ENCODE data around the gene DFFB.
"Not testable (repeated sequence)": the region's sequence is repeated elsewhere in the genome, so short reads cannot be mapped to it uniquely, and the experiment has no call there.

Gene DFFB, protein sequence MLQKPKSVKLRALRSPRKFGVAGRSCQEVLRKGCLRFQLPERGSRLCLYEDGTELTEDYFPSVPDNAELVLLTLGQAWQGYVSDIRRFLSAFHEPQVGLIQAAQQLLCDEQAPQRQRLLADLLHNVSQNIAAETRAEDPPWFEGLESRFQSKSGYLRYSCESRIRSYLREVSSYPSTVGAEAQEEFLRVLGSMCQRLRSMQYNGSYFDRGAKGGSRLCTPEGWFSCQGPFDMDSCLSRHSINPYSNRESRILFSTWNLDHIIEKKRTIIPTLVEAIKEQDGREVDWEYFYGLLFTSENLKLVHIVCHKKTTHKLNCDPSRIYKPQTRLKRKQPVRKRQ

DNA sequence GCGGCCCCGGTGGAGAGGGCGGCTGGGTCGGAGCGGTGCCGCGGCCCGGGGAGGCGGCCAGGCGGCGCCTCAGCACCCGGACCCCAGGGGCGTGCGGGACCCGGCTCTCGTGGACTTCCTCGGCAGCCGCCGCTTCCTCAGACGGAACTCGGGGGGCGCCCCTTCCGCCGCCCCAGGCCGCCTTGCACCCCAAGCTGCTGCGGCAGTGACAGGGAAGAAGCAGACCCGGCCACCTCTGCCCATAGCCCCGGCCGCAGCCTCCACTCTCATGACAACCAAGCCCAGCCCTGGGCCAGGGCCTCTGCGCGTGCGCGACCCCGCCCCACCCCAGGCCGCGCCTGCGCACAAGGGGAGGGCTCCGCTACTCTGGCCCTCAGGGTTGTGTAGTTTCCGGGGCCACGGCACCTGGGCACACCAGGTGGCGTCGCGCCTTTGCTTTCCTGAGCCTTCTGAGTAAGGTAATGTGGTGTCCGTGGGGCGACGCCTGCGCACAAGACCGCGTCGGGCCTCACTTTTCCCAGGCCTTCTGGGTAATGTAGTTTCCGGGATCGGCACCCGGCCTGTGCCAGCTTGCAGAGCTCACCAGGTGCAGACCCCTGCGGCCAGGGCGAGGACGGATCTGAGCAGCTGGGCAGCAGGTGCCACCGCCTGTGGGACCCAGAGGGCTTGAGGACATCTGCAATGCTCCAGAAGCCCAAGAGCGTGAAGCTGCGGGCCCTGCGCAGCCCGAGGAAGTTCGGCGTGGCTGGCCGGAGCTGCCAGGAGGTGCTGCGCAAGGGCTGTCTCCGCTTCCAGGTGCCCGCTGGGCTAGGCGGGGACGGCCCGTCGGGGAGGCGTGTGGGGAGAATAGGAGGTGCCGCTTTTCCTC lies at the start of gene DFFB, which contains the start of gene CEP104:
DFFB (plus strand) TSS at position 554 of the 868 bp plus-strand sequence; CDS start at position 682, 128 bp downstream.
CEP104 (minus strand) TSS at position 289 of the 868 bp plus-strand sequence. CDS start 4,804 bp downstream, outside the sequence.
- DNase-seq (ENCODE audit: low spot score) (peak; percentile 97), FAIRE-seq (peak; percentile 17)

GRCh38 chr1:3807769-3808168 lies 49.5 kb upstream of the DFFB start:
- FAIRE-seq (no peak), DNase-seq (ENCODE audit: low spot score) (no peak)

DNA sequence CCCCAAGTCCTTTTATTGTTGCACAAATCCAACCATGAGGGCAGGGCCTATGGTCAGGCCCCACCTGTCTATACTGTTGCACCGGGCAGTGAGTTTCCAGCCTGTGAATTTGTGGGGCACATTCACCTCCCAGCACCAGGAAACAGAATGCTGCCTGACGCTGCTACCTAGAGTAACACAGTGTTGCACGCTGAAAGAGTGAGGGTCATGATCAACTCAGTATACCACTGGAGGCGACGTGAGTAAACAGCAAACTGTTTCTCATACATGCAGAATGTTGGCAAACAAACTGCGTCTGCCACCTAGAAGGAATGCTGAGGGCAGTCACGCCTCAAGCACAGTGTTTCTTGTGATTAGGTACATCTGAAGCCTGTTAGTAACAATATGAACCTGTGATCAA lies 47.6 kb upstream of the DFFB start:
- DNase-seq (ENCODE audit: low spot score) = no peak
- no peak for FAIRE-seq

DNA sequence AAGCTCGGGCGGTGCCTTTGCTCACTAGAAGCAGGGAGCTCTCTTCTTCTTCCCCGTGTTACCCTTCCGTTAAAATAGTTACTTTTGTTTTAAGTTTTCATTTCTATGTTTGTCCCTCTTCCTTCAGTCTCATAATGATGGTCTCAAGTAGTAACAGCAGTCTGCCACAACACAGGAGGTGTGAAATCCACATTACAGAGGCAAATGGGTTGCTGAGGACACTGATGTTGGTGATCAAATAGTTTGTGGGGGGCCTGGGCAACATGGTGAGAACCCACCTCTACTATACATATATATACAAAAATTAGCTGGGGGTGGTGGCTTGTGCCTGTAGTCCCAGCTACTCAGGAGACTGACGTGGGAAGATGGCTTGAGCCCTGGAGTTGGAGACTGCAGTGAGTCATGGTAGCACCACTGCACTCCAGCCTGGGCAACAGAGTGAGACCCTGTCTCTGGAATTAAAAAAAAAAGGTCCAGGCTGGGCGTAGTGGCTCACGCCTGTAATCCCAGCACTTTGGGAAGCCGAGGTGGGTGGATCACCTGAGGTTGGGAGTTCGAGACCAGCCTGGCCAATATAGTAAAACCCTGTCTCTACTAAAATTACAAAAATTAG lies 47.0 kb upstream of the DFFB start:
- not testable (repeated sequence) for DNase-seq (ENCODE audit: low spot score); FAIRE-seq

DNA sequence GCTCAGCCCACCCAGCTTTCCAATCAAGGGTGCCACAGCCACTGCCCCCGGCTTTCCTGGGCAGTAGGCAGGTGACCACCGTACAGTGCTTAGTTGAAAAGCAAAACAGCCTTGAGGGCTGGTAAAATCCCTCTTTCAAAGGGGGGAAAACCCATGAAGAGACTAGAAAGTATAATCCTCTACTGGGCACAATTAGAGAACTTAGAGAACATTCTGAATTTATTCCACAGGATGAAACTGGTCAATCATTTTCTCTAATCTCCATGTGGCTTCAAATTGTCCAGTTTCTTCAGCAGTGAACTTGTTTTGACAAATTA lies 45.7 kb upstream of the DFFB start:
- DNase-seq (ENCODE audit: low spot score) (no peak), FAIRE-seq (no peak)

DNA sequence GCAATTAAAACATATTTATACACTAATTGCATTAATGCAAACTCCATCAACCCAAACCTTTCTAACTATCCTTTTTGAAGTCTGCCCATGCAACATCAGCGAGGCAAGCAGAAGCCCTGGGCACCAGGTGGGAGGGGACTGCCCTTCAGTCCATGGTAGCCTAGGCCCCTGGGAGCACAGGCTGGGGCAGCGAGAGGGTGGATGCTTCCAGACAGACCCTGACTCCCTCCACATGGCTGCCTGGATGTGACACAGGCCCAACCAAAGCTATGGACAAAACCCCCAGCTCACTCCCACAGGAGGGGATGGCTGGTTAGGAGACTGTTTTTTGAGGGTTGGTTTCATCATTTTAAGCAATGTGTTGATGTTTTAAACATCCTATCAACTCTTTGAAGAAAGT lies 43.2 kb upstream of the DFFB start:
- FAIRE-seq (no peak), DNase-seq (ENCODE audit: low spot score) (no peak)

- DNase-seq (ENCODE audit: low spot score) (no peak), FAIRE-seq (no peak)
Measured at GRCh38 chr1:3814771-3815561, 42.3 kb upstream of the DFFB start.

DNA sequence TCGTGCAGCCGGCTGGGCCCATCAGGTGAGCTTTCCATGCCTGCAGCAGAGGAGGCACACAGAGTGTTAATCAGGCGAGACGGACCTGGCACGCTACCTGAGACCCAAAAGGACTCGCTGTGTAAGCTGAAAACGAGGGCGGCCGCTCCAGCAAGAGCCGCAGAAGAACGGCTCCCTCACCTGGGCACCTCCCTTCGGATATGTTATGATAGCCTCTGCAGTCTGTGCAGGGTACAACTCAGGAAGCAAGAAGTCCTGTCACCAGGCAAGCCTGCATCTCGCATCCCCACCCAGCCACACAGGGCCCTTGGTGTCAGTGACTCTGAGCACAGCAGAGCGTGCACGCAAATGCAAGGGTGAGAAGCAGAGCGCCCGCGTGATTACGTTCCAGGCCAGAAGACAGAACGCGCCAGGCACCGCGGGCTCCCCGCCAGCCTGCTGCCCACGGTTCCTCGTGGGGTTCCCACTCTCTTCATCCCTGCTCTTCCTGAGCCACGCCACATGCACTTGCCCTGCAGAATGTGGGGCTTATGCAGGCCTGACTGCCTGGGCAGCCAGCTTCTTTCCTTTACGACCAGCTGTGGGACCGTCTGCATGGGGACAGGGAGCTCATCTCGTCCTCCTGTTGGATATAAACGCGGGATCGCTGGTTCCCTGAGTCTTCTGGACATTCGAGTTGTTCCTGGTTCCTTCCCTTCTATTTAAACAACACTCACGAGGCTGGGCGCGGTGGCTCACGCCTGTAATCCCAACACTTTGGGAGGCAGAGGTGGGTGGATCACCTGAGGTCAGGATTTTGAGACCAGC lies 40.7 kb upstream of the DFFB start:
- FAIRE-seq (no peak), DNase-seq (ENCODE audit: low spot score) (no peak)

GRCh38 chr1:3817138-3817740 lies 40.0 kb upstream of the DFFB start:
- FAIRE-seq (no peak), DNase-seq (ENCODE audit: low spot score) (no peak)

GRCh38 chr1:3817821-3818597 lies 39.3 kb upstream of the DFFB start:
- DNase-seq (ENCODE audit: low spot score) = no peak
- FAIRE-seq = no peak

DNA sequence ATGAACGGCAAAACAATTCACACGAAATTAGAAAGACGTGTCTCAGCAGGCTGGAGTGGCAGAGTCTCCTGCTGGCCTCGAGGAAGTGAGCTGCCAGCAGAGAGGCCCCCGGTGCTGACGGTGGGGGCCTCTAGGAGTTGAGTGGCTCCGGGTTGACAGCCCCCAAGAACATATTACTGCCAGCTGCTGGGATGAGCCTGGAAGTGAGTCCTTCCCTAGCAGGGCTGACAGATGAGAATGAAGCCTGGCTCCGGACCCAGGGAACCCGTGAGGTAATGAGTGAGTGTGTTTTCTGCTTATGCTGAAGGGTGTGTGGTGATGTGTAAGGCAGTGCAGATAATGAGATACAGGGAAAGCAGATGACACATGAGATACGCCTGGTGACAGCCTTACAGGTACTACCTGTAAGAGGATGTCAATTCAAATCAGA lies 37.5 kb upstream of the DFFB start:
- DNase-seq (ENCODE audit: low spot score) (no peak), FAIRE-seq (no peak)

DNA sequence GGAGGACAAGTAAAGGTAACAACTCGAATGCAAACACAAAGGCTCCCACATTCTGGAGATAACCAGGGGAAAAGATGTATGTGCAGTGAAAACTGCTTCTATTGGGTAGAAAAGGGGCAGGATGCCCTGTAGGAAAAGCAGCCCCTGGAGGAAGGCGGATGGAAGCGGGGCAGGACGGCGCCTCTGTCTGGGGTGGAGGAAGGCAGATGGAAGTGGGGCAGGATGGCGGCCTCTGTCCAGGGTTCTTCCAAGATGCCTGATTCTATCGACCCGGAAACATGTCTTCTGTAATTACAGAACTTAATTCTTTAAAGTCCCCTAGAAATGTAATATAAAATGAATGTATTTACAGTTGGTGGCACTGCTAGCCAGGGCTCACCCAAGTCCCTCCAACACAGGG lies 37.0 kb upstream of the DFFB start:
- FAIRE-seq = no peak
- DNase-seq (ENCODE audit: low spot score) = no peak

- FAIRE-seq (no peak), DNase-seq (ENCODE audit: low spot score) (no peak)
Measured at GRCh38 chr1:3821004-3821403, 36.3 kb upstream of the DFFB start.

DNA sequence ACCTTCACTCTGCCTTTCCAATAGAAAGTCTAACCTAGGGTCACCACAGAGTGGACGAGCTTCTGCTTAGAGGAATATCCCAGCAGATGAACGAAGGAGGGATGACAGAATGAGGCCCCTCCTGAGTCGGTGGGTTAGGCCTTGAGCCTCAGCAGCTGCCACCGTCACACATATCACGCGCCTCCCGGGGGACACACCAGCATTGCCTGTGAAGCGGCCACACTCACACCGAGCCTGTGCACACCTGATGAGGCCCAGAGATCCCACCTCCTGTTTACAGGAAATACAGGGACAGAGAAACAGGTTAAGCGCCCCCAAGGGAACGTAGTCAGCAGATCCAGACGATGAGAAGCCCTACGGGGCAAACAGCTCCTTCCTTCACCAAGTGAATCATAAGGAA lies 35.8 kb upstream of the DFFB start:
- DNase-seq (ENCODE audit: low spot score) (no peak), FAIRE-seq (no peak)

DNA sequence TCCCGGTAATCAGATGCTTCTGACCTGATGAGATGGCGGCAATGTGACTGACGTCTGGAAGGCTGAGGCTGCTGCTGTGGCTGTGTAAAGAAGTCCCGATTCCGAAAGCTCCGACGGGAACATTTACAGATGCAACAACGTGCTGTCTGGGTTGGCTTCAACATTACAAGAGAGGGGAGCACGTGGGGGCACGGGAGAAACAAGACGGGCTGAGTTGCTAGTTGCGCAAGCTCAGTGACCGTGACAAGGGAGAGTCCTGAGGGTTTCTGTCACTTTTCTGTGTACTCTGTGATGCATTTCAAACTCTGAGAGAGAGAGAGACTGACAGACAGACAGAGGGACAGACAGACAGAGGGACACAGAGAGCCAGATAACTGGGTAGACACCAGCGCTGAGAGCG lies 35.4 kb upstream of the DFFB start:
- no peak for DNase-seq (ENCODE audit: low spot score)
- FAIRE-seq = no peak

- DNase-seq (ENCODE audit: low spot score) = no peak
- no peak for FAIRE-seq
Measured at GRCh38 chr1:3822421-3822820, 34.9 kb upstream of the DFFB start.

- DNase-seq (ENCODE audit: low spot score) = no peak
- no peak for FAIRE-seq
Measured at GRCh38 chr1:3824650-3825049, 32.6 kb upstream of the DFFB start.

- FAIRE-seq = no peak
- no peak for DNase-seq (ENCODE audit: low spot score)
Measured at GRCh38 chr1:3825356-3825755, 31.9 kb upstream of the DFFB start.

DNA sequence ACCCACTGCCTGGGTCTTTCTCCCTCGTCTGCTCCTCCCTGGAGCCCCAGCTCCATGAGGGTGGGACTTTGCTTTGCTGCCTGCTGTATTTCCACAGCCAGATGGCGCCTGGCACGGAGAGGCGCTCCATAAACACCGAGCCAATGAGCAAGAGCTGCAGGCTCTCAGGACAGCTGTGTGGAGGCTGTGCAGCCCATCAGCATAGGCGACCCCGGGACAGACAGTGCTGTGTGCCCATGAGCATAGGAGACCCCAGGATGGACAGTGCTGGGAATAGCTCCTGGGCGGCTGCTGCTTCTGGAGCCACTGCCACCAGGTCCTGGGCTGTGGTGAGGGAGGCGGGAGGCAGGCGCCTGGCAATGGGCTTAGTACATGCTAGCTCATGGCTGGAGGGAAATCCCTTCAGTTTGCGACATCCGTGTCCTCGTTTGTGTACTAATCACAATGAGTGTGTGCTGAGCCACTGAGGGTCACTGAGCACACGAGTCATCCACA lies 29.4 kb upstream of the DFFB start:
- FAIRE-seq = no peak
- no peak for DNase-seq (ENCODE audit: low spot score)

All from urothelium cell line (cell line).